ENCODE measurements around the gene DYNC2H1.

- TF ChIP-seq POLR2A (IDR thresholded peaks at IDR 0.05) (no peak), CTCF (IDR thresholded peaks at IDR 0.05) (no peak)
Observed at GRCh38 chr11:103295704-103296103, 186.5 kb downstream of the DYNC2H1 start.
